BJ (cell line): ENCODE results near the gene ACTR5. TPM values are rescaled to one million over a fixed set of nuclear protein-coding genes. Genes with fewer than 3 reads are reported as not detected.

Experiments used
- CTCF ChIA-PET: fragments of 350-600 bp; formaldehyde crosslinking; extraction: SDS; loops from one replicate; lab custom pipeline; 2021; ENCODE audit warnings: antibody characterized with exemption, inconsistent platforms; lab: Yijun Ruan, JAX
- POLR2A ChIA-PET: fragments of 300-600 bp; sonication (Branson Sonifier 250); formaldehyde crosslinking; extraction: SDS; loops from one replicate; lab custom pipeline; 2021; ENCODE audit warnings: antibody characterized with exemption; lab: Charles Lee
- DNase-seq: peaks from one replicate; pipeline ENCODE4 v3.0.0-alpha.2; 2011; ENCODE audit warnings: low read depth
- H3K27me3 ChIP-seq: 2 replicates; pipeline ENCODE4 v1.6.0; 2011; ENCODE audit warnings: low read length; ENCODE audit not compliant: control insufficient read depth, insufficient read depth
- H3K36me3 ChIP-seq: 2 replicates; pipeline ENCODE4 v1.5.1; 2011; ENCODE audit warnings: low read length; ENCODE audit not compliant: control insufficient read depth, insufficient read depth
- H3K4me3 ChIP-seq: 2 replicates; pipeline ENCODE4 v1.5.1; 2011; ENCODE audit warnings: low read depth, mild to moderate bottlenecking, control low read depth, low read length
- polyA plus RNA-seq: library from polyadenylated mRNA; depleted of rRNA; stranded (reverse); fragments of >200 nt; gene quantifications from 2 replicates; pipeline ENCODE4 v1.2.3, GENCODE V29; 2011
- TF ChIP-seq, protein P1 (sequence below): IDR thresholded peaks from 2 replicates; pipeline ENCODE4 v1.5.1; 2011; ENCODE audit warnings: low read depth, mild to moderate bottlenecking, control low read depth, inconsistent platforms, low read length, moderate library complexity; ENCODE audit not compliant: insufficient read depth

The ACTR5 gene
- polyA plus RNA-seq, 1 experiment = 5.4 TPM

DNA sequence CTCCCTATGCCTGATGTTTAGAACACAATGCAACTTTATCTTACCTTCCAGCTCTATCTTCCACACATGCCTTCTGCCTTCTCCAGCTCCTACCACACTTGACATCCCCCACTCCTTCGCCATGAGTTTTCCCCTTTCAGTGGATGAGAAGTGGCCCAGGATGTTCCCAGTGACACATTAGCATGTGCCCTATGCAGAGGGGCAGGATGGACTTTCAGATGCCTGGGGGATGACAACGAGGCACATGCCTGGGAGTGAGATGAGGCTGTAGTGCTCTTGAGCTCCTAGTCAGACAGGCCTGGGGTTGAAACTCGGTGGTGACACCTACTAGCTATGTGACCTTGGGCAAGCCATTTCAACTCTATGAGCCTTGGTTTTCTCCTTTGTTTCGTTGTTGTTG is 44.1 kb upstream of the ACTR5 start:
- DNase-seq = no peak
- CTCF ChIA-PET = interaction anchor here (0.7 kb wide), 1 partner anchor 28 kb away, joined by 3 read pairs; no protein-coding TSS in a partner anchor
- Histone ChIP-seq H3K36me3 (no peaks in the 10 kb centered on the region), H3K27me3 (peaks cover 5% of the 10 kb centered on the region), H3K4me3 (no peak overlapping the region)
- TF ChIP-seq, protein P1, sequence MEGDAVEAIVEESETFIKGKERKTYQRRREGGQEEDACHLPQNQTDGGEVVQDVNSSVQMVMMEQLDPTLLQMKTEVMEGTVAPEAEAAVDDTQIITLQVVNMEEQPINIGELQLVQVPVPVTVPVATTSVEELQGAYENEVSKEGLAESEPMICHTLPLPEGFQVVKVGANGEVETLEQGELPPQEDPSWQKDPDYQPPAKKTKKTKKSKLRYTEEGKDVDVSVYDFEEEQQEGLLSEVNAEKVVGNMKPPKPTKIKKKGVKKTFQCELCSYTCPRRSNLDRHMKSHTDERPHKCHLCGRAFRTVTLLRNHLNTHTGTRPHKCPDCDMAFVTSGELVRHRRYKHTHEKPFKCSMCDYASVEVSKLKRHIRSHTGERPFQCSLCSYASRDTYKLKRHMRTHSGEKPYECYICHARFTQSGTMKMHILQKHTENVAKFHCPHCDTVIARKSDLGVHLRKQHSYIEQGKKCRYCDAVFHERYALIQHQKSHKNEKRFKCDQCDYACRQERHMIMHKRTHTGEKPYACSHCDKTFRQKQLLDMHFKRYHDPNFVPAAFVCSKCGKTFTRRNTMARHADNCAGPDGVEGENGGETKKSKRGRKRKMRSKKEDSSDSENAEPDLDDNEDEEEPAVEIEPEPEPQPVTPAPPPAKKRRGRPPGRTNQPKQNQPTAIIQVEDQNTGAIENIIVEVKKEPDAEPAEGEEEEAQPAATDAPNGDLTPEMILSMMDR = no peak
- POLR2A ChIA-PET = no interaction called here

DNA sequence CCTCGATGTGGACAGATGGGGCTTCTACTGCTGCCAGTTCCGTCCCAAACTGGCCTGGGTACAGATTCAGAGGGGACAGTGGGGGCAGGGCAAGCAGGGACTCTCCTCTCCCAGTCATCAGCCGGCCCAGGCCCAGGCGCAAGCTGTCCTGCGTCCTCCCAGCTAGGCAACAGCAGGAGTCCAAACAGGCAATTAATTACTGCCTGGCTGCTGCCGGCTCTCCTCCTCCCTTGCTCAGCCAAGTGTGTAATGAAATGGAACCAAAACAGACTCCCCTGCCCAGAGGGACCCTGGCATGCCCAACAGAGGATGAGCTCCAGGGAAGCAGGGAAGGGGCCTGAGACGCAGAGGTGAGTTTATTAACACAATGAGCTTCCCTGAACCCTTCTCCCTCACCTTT is 41.8 kb upstream of the ACTR5 start:
- ChIA-PET CTCF (no interaction called here), POLR2A (no interaction called here)
- H3K4me3 ChIP-seq = no peak overlapping the region
- peaks cover 5% of the 10 kb centered on the region for H3K27me3 ChIP-seq
- TF ChIP-seq, protein P1 = no peak
- no peak for DNase-seq
- H3K36me3 ChIP-seq = no peaks in the 10 kb centered on the region

DNA sequence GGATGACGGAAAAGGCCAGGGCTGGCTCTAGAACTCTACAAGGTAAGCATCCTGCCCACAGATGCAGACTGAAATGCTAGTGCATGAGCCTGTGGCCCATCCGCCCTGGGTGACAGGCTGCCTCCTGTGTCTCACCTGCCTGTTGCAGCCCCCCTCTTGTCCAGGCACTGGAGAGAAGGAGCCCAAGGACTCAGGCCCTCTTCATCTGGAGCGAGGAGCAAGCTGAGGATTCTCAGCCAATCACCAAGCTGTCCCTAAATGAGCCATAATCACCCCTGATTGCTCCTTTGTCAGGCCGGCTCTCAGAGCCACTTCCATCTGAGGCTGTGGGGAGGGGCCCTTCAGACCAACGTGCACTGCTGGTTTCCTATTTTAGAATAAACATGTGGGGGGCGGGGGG is 34.0 kb upstream of the ACTR5 start:
- POLR2A ChIA-PET = no interaction called here
- no peak overlapping the region for H3K4me3 ChIP-seq
- DNase-seq = no peak
- peaks cover 12% of the 10 kb centered on the region for H3K27me3 ChIP-seq
- TF ChIP-seq, protein P1 = no peak
- CTCF ChIA-PET = interaction anchor here (1.3 kb wide), 1 partner anchor 12 kb away, joined by 4 read pairs; no protein-coding TSS in a partner anchor
- H3K36me3 ChIP-seq = no peaks in the 10 kb centered on the region

DNA sequence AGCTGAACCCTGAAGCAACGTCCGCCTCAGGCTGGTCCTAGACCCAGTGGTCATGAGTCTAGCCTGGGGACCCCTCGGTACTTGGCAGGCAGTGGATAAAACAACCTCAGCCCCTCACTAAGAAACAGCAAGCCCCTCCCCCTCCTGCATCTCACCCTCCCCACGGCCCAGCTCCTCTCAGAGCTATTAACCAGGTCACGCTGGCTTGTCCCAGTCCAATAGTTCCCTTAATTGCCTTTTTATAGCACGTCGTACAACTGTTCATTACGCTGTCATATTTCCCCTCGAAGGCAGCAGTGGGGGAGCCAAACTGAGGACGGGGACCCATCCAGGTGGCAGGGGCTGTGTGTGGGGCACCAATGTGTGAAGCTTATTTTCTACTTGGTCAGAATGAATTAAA is 32.6 kb upstream of the ACTR5 start:
- H3K27me3 ChIP-seq = peaks cover 18% of the 10 kb centered on the region
- ChIA-PET POLR2A (no interaction called here), CTCF (interaction anchor here (0.6 to 1.1 kb wide), 2 partner anchors 55 to 67 kb away, joined by 3 to 6 read pairs; no protein-coding TSS in a partner anchor)
- DNase-seq = no peak
- TF ChIP-seq, protein P1 = no peak
- no peaks in the 10 kb centered on the region for H3K36me3 ChIP-seq
- H3K4me3 ChIP-seq = no peak overlapping the region

DNA sequence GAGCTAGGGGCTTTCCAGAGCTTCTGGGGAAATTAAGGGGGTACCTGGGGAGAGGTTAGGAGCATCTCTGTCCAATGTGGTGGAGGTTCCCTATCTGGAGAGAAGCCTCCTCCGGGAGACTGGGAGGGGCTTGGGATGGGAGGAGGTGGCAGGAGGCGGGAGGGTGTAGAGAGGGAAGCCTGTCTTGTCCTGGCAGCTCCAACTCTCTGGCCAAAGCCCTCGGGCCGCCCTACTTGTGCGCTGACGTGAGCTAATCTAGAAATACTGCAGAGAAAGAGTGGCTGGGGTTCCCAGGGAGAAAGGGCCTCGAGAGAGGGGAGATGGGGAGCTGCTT is 25.6 kb upstream of the ACTR5 start:
- Histone ChIP-seq H3K36me3 (no peaks in the 10 kb centered on the region), H3K27me3 (peaks cover 73% of the 10 kb centered on the region), H3K4me3 (no peak overlapping the region)
- no peak for DNase-seq
- TF ChIP-seq, protein P1 = no peak
- CTCF ChIA-PET = no interaction called here
- POLR2A ChIA-PET = no interaction called here
